Activated B cell treated with CpG ODN at 0.5 μM for 24 hours (primary cell): ENCODE measurements around the gene PCDH9. TPM values are rescaled to one million over a fixed set of nuclear protein-coding genes. Genes with fewer than 3 reads are reported as not detected.

Experiments used
- ATAC-seq: fragments of 200-7000 bp; cut with Tn5 transposase; one replicate; pipeline ENCODE4 v1.10.0; 2021; ENCODE audit warnings: low read depth, mild to moderate bottlenecking, moderate library complexity
- CTCF ChIA-PET: fragments of 350-600 bp; sonication (Branson Sonifier 250); formaldehyde crosslinking; loops from one replicate; lab custom pipeline; 2021; ENCODE audit warnings: antibody characterized with exemption; lab: Charles Lee
- POLR2A ChIA-PET: fragments of 350-600 bp; sonication (Branson Sonifier 250); formaldehyde crosslinking; loops from one replicate; lab custom pipeline; 2021; ENCODE audit warnings: antibody characterized with exemption; lab: Charles Lee
- DNase-seq: peaks from one replicate; pipeline ENCODE4 v3.0.0; 2022
- H3K27ac Mint-ChIP-seq: one replicate; pipeline ENCODE4 v1.8.0; 2020; ENCODE audit warnings: mixed read lengths
- H3K27me3 Mint-ChIP-seq: one replicate; pipeline ENCODE4 v1.8.0; 2021; ENCODE audit warnings: mixed read lengths
- H3K36me3 Mint-ChIP-seq: one replicate; pipeline ENCODE4 v1.8.0; 2021; ENCODE audit warnings: low read depth, mixed read lengths
- H3K4me1 Mint-ChIP-seq: one replicate; pipeline ENCODE4 v1.8.0; 2021; ENCODE audit warnings: mixed read lengths
- H3K4me3 Mint-ChIP-seq: one replicate; pipeline ENCODE4 v1.8.0; 2020; ENCODE audit warnings: mild to moderate bottlenecking, mixed read lengths
- H3K9me3 Mint-ChIP-seq: one replicate; pipeline ENCODE4 v1.8.0; 2020; ENCODE audit warnings: mixed read lengths
- CTCF ChIP-seq: fragments of 200-600 bp; IDR thresholded peaks from one replicate; pipeline ENCODE4 v1.8.0; 2022; ENCODE audit warnings: antibody characterized with exemption, mild to moderate bottlenecking
- intact Hi-C: fragments of 100-400 bp; cut with micrococcal nuclease; formaldehyde crosslinking; loops from one replicate; pipeline ENCODE4 v1.15.1; 2024
- total RNA-seq: library from RNA; stranded (reverse); gene quantifications from 2 replicates; pipeline ENCODE4 v1.2.3, GENCODE V29; 2022

The PCDH9 gene
- total RNA-seq, 1 donor from 2014 or later, result 6.4 TPM

DNA sequence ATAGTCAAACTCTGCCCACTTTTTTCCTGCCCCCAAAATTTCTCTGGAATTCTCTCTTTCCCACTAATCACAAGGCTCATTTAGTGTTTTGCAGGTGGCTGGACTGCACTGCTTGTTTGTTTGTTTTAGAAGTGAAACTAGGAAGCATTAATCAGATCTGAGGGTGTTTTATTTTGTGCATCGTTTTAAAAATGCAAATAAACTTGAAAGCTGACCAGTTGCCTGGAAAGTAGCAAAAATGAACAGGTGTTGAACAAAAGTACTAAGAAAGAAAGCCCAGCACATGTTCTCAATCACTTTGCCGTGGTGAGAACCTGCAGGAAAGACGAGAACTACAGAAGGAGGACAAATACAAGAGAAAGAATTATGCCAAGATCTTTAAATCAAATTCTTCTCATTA lies 365.5 kb downstream of the PCDH9 start:
- intact Hi-C loops, result no loop called here
- ChIA-PET POLR2A (no interaction called here), CTCF (no interaction called here)
- H3K4me1 Mint-ChIP-seq, result peaks cover 3% of the 10 kb centered on the region
- H3K4me3 Mint-ChIP-seq, result no peak overlapping the region
- ATAC-seq (no peak), DNase-seq (no peak)
- H3K27ac Mint-ChIP-seq, result no peak overlapping the region
- H3K9me3 Mint-ChIP-seq, result no peaks in the 10 kb centered on the region
- no peaks in the 10 kb centered on the region for H3K27me3 Mint-ChIP-seq
- H3K36me3 Mint-ChIP-seq, result no peaks in the 10 kb centered on the region
- TF ChIP-seq CTCF, result no peak

DNA sequence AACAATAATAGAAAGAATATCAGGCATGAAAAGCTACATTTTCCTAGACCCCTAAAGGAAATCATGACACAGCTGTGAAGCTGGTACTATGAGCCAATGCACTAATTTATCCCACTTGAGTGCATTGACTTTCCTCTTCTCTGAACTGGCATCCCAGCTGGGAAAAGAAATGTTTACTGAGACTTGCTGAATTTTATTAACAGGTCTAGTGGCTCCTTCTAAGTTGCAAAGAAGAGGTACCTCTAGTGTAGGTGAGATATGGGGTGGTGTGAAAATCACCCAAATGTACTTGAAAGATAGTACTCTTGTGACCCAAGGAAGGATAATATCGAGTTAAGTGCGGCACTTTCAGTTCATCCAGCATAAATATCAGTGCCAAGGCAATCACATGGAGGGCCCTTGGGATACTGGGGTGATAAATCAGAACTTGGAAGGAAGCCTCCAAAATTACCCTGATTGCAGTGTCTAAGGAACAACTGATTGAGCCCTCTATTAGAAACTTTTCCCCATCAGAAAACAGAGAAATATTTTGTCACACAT lies 369.2 kb downstream of the PCDH9 start:
- H3K36me3 Mint-ChIP-seq, result no peaks in the 10 kb centered on the region

GRCh38 chr13:66859934-66860877 lies 369.9 kb downstream of the PCDH9 start:
- Mint-ChIP-seq H3K4me1 (peaks cover 6% of the 10 kb centered on the region), H3K36me3 (no peaks in the 10 kb centered on the region), H3K27ac (no peak overlapping the region), H3K27me3 (no peaks in the 10 kb centered on the region), H3K4me3 (no peak overlapping the region), H3K9me3 (no peaks in the 10 kb centered on the region)
- intact Hi-C loops, result no loop called here
- no peak for DNase-seq
- no peak for TF ChIP-seq CTCF
- CTCF ChIA-PET, result no interaction called here
- ATAC-seq, result no peak
- POLR2A ChIA-PET, result no interaction called here

More for the DNA sequence above, 369.2 kb downstream of the PCDH9 start:
- ChIA-PET POLR2A (no interaction called here), CTCF (no interaction called here)
- H3K4me1 Mint-ChIP-seq, result peaks cover 6% of the 10 kb centered on the region
- no peaks in the 10 kb centered on the region for H3K27me3 Mint-ChIP-seq
- DNase-seq (no peak), ATAC-seq (no peak)
- TF ChIP-seq CTCF, result no peak
- no peak overlapping the region for H3K4me3 Mint-ChIP-seq
- intact Hi-C loops, result no loop called here
- no peak overlapping the region for H3K27ac Mint-ChIP-seq
- no peaks in the 10 kb centered on the region for H3K9me3 Mint-ChIP-seq

- no peaks in the 10 kb centered on the region for H3K9me3 Mint-ChIP-seq
- no peaks in the 10 kb centered on the region for H3K27me3 Mint-ChIP-seq
- no peak for ATAC-seq
- intact Hi-C loops, result no loop called here
- TF ChIP-seq CTCF, result no peak
- peaks cover 3% of the 10 kb centered on the region for H3K4me1 Mint-ChIP-seq
- no peak overlapping the region for H3K4me3 Mint-ChIP-seq
- ChIA-PET CTCF (no interaction called here), POLR2A (interaction anchor here (0.6 kb wide), 1 partner anchor 15 kb away, joined by 7 read pairs; no protein-coding TSS in a partner anchor)
- DNase-seq, result no peak
- H3K36me3 Mint-ChIP-seq, result no peaks in the 10 kb centered on the region
- H3K27ac Mint-ChIP-seq, result no peak overlapping the region
Measured at GRCh38 chr13:66859078-66859477, 371.1 kb downstream of the PCDH9 start.

- ChIA-PET POLR2A (no interaction called here), CTCF (no interaction called here)
- Mint-ChIP-seq H3K27me3 (no peaks in the 10 kb centered on the region), H3K4me1 (peaks cover 3% of the 10 kb centered on the region), H3K27ac (no peak overlapping the region), H3K4me3 (no peak overlapping the region), H3K9me3 (no peaks in the 10 kb centered on the region), H3K36me3 (no peaks in the 10 kb centered on the region)
- ATAC-seq, result no peak
- no peak for DNase-seq
- intact Hi-C loops, result no loop called here
- TF ChIP-seq CTCF, result no peak
Measured at GRCh38 chr13:66858163-66858562, 372.0 kb downstream of the PCDH9 start.
